ENCODE measurements around the gene HLX. TPM values are rescaled to one million over a fixed set of nuclear protein-coding genes. Genes with fewer than 3 reads are reported as not detected.

Gene HLX
- total RNA-seq, 1 donor from 2014 or later, result 7.5 TPM

DNA sequence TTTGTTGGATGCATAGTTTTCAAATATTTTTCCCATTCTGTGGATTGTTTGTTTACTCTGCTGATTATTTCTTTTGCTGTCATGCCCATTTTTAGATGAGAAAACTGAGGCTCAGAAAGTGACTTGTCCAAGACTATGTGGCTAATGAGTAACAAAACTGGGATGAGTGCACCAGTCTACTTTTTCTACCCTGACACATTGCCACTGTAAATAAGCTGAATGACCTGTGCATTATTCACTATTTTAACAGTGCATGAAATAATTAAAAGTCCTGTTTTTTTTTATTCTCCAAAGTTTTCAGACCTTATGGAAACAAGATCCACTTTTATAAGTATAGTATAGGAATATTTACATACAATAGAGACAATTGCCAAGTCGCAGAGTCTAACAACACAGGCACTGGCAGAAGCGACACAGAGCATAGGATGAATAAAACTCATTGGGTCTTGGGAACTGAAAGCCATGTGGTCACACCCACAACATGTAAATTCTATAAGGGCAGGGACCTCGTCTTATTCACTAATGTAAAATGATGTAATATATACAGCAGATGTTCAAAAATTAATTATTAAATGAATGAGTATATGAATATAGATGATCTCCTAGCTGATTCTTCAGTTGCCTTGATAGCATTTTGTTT lies 45.2 kb downstream of the HLX start:
- no peak for DNase-seq (ENCODE audit: low spot score)

DNA sequence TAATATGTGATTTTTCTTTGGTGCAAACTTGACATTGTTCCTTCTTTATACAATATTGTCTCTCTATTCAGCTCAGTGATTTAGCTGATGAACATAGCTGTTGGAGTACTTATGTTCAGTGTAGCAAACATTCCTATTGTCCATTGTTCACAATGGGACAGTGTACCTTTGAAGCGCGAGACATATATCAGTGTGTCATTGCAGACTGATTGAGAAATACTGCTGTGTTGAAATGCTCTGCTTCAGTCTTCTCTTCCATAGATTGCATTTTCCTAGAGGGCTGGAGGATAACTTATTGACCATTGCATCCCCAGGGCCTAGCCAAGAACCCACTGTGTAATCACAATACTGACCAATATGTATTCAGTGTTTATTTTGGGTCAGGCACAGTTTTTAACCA lies 46.5 kb downstream of the HLX start:
- no peak for DNase-seq (ENCODE audit: low spot score)

DNA sequence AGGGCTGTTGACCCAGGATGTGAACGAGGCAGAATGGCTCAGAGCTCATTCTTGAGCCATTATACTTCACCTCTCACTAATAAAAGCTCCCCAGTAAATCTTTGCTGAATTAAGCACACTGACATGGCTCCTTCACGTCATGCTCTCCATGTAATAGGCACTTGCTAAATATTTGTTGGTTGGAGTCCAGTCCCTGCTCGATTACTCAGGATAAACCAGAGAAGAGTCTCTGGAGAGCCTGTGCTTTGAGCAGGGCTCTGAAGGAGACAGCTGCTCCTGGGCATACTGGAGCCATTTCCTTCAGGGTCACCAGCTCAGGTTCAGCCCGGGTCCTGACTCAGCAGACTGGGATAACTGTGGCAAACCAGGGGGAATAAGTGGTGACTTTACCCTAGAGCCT lies 46.9 kb downstream of the HLX start:
- DNase-seq (ENCODE audit: low spot score), result no peak

DNA sequence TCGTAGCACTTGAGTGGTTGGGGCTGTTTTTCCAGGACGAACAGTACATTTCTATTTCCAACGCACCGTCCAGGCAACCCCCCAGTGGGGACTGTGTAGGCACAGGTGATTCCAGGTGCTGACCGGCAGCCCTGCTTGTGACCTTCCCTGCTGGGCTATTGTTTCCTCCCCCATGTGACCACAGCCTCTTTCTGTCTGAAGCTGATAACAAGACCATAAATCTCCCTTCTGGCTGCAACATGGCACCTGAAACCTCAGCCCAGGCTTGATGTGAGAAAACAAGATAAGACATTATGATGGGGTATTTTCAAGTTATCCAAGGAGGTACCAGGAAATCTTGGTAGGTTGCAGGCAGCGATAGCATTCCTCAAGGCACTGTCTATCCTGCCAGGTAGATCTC lies 48.2 kb downstream of the HLX start:
- DNase-seq (ENCODE audit: low spot score), result no peak

DNA sequence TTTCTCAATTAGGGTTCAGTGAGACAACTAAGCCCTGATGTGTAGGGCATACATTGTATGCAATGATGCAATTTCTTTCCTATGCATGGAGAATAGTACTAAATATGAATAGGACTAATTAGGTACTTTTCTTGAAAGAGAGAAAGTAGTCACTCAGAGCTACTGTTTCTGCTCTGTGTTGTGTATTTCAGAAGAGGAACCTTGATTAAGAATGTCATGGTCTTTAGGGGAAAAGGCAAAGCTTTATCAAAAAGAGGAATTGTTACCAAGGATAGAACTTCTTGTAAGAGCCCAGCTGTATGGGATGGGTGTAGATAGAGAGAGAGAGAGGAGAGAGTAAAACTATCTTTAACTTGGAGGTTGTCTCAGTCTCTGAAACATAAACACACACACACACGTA lies 49.1 kb downstream of the HLX start:
- DNase-seq (ENCODE audit: low spot score), result no peak

DNA sequence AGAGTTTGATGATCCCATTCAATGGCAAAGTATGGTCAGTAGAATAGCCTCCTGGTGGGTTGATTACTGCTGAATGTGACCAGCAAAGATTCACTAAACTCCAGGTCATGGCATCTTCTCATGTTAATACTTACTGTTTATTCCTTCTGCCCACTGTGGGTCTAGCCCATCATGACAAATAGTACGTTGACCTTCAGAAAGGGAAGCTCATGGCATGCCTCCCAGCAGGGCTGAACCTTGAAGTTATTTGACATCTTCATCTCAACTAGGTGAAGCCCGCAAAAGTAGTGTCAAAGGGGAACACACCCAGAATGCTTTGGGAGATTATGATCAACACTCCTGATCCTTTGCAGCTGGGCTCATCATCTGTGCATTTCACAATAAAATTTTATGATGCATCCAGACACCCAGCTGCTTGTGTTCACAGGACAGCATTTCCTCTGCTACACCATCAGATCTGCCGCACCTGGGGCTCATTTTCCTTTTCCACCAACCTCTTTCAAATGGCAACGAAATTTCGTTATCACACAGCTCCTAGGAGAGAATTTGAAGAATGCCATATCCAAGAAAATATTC lies 49.6 kb downstream of the HLX start:
- no peak for DNase-seq (ENCODE audit: low spot score)

DNA sequence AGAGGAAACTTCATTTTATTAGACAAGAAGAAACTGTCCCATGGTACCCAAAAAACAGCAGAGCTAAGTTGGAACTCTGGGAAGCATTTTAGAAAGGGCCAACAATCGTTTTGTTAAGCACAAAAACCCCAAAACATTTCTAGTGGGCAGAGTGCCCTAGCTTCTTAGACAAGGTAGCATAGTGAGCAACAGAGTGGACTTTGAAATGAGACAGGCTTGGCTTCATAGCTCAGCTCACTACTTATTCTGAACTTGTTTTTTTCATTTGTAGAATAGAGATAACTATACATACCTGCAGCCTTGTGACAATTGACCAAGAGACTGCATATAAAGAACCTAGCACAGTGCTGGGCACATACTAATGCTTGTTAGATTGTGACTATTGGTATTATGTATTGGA lies 50.1 kb downstream of the HLX start:
- no peak for DNase-seq (ENCODE audit: low spot score)

Other genes starting within 250 kb of the HLX start
- 13.1 TPM for gene C1orf115, start 189.1 kb upstream of the HLX start, total RNA-seq
- gene MTARC2, start 131.1 kb upstream of the HLX start, total RNA-seq, result 18.8 TPM
- 29.0 TPM for gene MTARC1, start 92.5 kb upstream of the HLX start, total RNA-seq

Measured in ureter (tissue), 1 donor.